Suppressor macrophage (primary cell): Measurements from ENCODE around the gene USH1G.

Experiments
- DNase-seq, 4 experiments: peaks; one replicate each; pipeline ENCODE4 v3.0.0-alpha.2; 2020 to 2022

USH1G gene

GRCh38 chr17:74903034-74903433, 20.0 kb downstream of the USH1G start:
- DNase-seq, result no peak

DNA sequence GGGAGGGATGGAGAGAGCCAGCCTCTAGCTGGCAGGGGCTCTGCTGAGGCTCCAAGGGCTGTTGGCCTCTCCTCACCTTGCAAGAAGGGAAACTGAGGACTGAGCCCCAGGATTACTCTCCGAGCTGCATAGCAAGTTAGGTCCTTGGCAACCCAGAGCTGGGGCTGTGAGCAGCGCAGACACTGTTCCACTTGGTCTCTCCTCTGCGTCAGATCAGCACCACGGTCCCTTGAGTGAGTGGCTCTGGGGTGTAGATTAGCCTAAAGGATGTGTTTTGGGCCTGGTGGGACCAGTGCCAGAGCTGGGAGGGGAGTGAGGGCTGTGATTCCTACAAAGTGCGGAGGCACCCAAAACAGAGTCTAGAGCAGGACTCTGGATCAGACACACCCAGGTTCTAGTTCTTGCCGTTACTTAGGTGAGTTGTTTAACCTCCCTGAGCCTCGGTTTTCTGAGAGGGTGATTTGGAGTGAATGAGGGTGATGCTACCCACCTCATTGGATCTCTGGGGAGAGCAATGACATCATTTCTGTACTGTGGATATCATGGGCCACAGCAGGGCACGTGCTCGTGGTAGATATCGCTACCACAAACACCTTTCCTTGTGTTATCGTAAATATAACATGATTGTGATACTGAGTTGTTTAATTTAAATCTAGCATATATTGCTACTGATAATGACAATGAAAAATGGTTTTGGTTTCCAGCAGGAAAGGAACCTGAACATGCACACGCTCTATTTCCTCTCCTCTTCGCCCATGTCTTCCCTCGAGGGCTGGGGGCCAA, 21.5 kb downstream of the USH1G start:
- no peak for DNase-seq

- no peak for DNase-seq
These were observed 22.8 kb downstream of the USH1G start for GRCh38 chr17:74900208-74900607.

DNA sequence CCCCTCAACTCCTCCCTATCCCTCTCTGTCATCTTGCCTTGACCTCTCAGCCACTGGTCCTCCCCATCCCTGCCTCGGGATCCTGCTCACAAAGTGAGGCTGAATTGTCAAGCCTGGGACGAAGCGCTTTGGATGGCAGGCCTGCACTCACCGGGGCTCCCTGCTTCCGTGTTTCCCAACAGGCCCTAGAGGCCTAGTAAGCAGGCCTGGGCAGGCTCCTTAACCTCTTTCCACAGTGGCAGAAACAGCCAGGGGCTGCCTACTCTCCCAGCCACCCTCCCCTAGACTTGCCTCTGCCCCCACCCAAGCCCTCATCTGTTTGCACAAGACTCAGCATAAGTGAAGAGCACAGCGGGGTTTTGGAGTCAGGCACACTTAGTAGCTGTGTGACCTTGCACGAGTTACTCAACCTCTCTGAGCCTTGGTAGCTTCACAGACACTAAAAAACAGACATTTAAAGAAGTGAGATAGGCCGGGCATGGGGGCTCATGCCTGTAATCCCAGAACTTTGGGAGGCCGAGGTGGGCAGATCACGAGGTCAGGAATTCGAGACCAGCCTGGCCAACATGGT, 24.6 kb downstream of the USH1G start:
- no peak for DNase-seq

- no peak for DNase-seq
These were observed 29.0 kb downstream of the USH1G start for GRCh38 chr17:74893936-74894671.

GRCh38 chr17:74892974-74893911, 29.8 kb downstream of the USH1G start, which contains the start of gene FADS6:
Gene FADS6, minus strand, starts transcription at chr17:74893633. Its CDS starts 38 bp downstream, at chr17:74893595.
- DNase-seq, result peak in 2 of 4 experiments; percentile 17 to 34

GRCh38 chr17:74892013-74892841, 30.8 kb downstream of the USH1G start:
- DNase-seq, result no peak

- DNase-seq, result no peak
These were observed 32.5 kb downstream of the USH1G start for GRCh38 chr17:74890554-74890953.

DNA sequence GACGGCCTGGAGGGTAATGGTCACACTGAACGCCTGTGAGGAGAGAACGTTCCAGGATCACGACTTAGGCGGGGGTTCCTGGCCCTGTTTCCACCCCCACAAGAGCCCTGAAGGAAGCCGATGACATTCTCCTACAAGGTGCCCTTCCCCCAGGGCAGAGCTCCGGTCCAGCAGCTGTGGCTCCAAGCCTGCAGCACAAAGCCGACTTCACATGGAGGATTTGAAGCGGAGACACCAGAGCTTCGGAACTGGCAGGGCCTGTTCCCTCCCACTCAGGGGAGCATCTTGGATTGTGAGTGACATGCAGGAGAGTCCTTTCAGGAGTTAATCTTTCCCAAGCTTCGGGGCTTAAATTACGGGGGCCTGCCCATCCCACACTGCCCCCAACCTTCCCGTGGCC, 34.6 kb downstream of the USH1G start:
- no peak for DNase-seq

GRCh38 chr17:74883241-74883745, 39.8 kb downstream of the USH1G start:
- peak; percentile 79 to 88 (median 84) for DNase-seq

- no peak for DNase-seq
These were observed 40.4 kb downstream of the USH1G start for GRCh38 chr17:74882517-74883240.

GRCh38 chr17:74881073-74881472, 42.0 kb downstream of the USH1G start:
- DNase-seq, result no peak

- DNase-seq, result no peak
These were observed 43.7 kb downstream of the USH1G start for GRCh38 chr17:74879308-74879707.

GRCh38 chr17:74878658-74879057, 44.4 kb downstream of the USH1G start:
- no peak for DNase-seq

GRCh38 chr17:74877592-74878548, 45.2 kb downstream of the USH1G start:
- DNase-seq, result no peak

DNA sequence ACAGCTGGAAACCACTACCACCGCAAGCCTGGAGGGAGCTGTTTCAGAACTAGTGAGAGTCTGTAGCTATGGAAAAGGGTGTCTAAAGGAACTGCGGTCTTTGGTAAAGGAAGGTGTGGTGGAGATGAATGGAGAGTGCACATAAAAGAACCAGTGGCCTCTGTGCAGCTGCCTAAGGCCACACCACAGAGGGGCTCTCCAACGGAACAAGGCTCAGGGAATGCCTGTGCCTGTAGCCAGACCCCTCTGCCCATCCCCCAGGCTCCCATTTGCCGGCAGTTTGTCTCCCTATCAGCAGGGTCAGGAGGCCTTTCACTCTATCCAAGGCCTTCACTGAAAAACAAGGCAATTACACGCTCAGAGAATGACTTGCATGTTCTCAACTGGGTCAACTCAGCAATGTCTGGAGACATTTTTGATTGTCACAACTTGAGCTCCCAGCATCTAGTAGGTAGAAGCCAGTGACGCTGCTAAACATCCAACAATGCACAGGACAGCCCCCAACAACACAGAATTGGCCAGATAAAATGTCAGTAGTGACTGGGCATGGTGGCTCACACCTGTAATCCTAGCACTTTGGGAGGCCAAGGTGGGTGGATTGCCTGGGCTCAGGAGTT, 47.0 kb downstream of the USH1G start:
- no peak for DNase-seq

DNA sequence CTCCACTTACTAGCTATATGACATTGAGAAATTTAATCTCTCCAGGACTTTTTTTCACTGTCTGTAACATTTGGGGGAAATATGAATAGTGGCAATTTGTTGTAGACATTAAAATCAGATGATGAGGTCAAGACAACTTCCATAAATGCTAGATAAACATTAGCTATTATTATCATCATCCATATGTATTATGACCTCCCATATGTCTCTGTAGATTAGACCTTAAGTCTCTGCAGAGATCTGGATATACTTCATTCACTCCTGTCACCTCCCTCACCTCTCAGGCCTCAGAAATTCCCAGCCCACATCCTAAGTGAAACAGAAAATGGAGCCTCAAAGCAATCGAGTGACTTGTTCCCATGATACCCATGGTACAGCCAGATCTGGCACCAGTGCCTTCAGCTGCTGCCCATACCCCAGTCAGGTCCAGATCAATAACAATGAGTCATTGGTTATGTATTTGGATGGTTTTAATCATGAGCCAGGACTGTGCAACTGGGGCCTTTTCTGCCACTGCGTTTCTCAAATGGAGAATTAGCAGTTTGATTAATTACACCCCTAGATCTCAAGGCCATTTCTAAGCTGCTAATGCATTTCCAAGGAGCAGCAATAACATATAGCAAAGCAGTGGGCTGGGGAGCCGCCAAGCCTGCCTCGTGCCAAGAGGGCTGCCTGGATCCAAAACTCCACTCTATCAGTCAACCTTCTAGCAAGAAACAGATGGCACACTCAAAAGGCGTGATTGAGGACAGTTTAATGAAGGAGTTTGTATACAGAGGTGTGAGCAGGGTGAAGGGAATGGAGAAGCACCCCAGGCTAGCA, 47.7 kb downstream of the USH1G start:
- DNase-seq, result no peak

- DNase-seq, result no peak
These were observed 48.4 kb downstream of the USH1G start for GRCh38 chr17:74874615-74875037.
